WTC11 (cell line): ENCODE data around the gene KRTAP19-6.

Experiments
- CDX4 ChIP-seq: fragments of 250-450 bp; sonication (Bioruptor Pico); IDR thresholded peaks from 2 replicates; pipeline ENCODE4 v1.9.0; 2021; ENCODE audit warnings: moderate library complexity, mild to moderate bottlenecking, inconsistent platforms, borderline replicate concordance
- CREB1 ChIP-seq: sonication (generic); formaldehyde crosslinking; IDR thresholded peaks from 2 replicates; pipeline ENCODE4 v1.8.0; 2023; ENCODE audit warnings: mild to moderate bottlenecking, missing genetic modification reagents
- CTCF ChIP-seq: fragments of 200-600 bp; IDR thresholded peaks from 2 replicates; pipeline ENCODE4 v1.8.0; 2022; ENCODE audit warnings: antibody characterized with exemption
- PRDM15 ChIP-seq: sonication (generic); formaldehyde crosslinking; IDR thresholded peaks from 2 replicates; pipeline ENCODE4 v1.8.0; 2022; ENCODE audit warnings: missing genetic modification reagents
- PRRX2 ChIP-seq: fragments of 250-450 bp; sonication (Bioruptor Pico); IDR thresholded peaks from 2 replicates; pipeline ENCODE4 v1.8.0; 2021; ENCODE audit warnings: mild to moderate bottlenecking
- USF2 ChIP-seq: sonication (generic); formaldehyde crosslinking; IDR thresholded peaks from 2 replicates; pipeline ENCODE4 v1.8.1; 2023; ENCODE audit warnings: mild to moderate bottlenecking, missing genetic modification reagents, moderate library complexity
- ZNF138 ChIP-seq: sonication (generic); formaldehyde crosslinking; conservative IDR thresholded peaks from 2 replicates; pipeline ENCODE4 v1.8.1; 2022; ENCODE audit warnings: mild to moderate bottlenecking, moderate library complexity, missing genetic modification reagents
- ZNF263 ChIP-seq: sonication (generic); formaldehyde crosslinking; IDR thresholded peaks from 2 replicates; pipeline ENCODE4 v1.8.1; 2022; ENCODE audit warnings: low read depth, mild to moderate bottlenecking, moderate library complexity, missing genetic modification reagents

- TF ChIP-seq ZNF263 (CRISPR knock-in tag) = no peak
- no peak for TF ChIP-seq CTCF
- no peak for TF ChIP-seq ZNF138
- no peak for TF ChIP-seq PRRX2 (CRISPR knock-in tag)
- no peak for TF ChIP-seq USF2 (CRISPR knock-in tag)
- no peak for TF ChIP-seq PRDM15 (CRISPR knock-in tag)
- no peak for TF ChIP-seq CDX4 (CRISPR knock-in tag)
- TF ChIP-seq CREB1 (CRISPR knock-in tag) = no peak
Observed at GRCh38 chr21:30515681-30516080, 26.0 kb downstream of the KRTAP19-6 start.
